Inflammatory macrophage treated with lipopolysaccharide for 4 hours (primary cell): Measurements from ENCODE around the gene CLSTN2.

ENCODE experiments used
- DNase-seq: peaks from one replicate; pipeline ENCODE4 v3.0.0-alpha.2; 2020

The CLSTN2 gene

GRCh38 chr3:140351466-140351865 is 416.5 kb downstream of the CLSTN2 start:
- DNase-seq: no peak

DNA sequence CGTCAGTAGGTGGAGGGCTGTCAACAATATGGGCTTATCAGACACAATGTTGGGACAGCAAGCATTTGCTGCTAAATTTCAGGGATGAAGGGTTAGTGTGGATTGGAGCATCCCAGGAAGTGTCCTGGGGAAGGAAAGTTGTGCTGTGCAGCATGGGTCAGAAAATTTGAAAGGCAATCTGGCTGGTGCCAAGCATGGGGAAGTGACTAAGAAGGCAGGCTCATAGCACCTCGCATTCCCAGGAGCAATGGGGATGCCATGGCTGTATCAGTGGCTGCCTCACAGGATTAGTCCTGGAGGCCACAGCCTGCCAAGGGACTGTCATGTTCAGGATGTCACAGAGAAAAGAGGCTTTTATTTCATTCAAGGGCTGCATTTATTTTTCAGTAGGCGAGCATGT is 420.5 kb downstream of the CLSTN2 start:
- DNase-seq: no peak

- no peak for DNase-seq
These were observed 423.7 kb downstream of the CLSTN2 start for GRCh38 chr3:140358686-140359085.

GRCh38 chr3:140359233-140359995 is 424.4 kb downstream of the CLSTN2 start:
- DNase-seq: no peak

- DNase-seq: no peak
These were observed 425.3 kb downstream of the CLSTN2 start for GRCh38 chr3:140360332-140360731.

- no peak for DNase-seq
These were observed 428.8 kb downstream of the CLSTN2 start for GRCh38 chr3:140363801-140364200.

- no peak for DNase-seq
These were observed 431.1 kb downstream of the CLSTN2 start for GRCh38 chr3:140365872-140366697.

- no peak for DNase-seq
These were observed 433.3 kb downstream of the CLSTN2 start for GRCh38 chr3:140368223-140368811.

DNA sequence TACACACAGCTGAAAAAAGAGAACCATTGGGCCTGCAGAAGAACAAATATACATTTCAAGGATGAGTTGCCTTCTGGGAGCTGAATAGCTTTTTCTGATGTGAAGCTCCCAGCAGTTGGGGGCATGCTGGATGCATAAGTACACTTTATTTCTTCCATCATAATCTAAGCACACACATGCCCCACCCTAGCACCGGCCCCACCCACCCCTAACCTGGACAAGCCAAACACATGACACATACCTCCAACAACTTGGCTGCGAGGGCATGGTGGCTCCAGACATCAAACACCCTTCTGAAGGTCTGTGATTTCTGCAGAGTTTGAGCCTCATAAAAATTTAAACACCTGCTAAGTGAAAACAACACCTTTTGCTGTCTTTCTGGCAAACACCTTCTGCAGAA is 435.7 kb downstream of the CLSTN2 start:
- DNase-seq: no peak

- DNase-seq: no peak
These were observed 438.2 kb downstream of the CLSTN2 start for GRCh38 chr3:140373234-140373633.

DNA sequence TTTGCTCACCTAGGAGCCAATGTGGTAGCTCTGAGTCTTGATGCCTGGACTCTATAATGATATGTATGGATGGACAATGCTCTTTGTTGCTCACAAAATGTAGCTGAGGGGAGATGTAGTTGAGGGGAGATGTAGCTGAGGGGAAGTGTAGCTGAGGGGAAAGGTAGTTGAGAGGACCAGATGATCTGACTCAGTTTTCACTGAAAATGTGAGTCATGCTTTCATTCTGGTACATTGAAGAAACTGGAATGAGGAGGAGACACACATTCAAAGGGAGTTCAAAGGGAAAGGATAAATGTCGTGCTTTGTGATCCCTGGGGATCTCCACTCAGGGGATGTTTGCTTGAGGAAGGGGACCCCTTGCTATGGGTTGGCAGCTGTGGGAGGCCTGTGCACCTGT is 440.0 kb downstream of the CLSTN2 start:
- no peak for DNase-seq

- no peak for DNase-seq
These were observed 441.3 kb downstream of the CLSTN2 start for GRCh38 chr3:140376136-140376889.

- no peak for DNase-seq
These were observed 442.7 kb downstream of the CLSTN2 start for GRCh38 chr3:140377644-140378043.

GRCh38 chr3:140378571-140379340 is 443.8 kb downstream of the CLSTN2 start:
- DNase-seq: no peak

DNA sequence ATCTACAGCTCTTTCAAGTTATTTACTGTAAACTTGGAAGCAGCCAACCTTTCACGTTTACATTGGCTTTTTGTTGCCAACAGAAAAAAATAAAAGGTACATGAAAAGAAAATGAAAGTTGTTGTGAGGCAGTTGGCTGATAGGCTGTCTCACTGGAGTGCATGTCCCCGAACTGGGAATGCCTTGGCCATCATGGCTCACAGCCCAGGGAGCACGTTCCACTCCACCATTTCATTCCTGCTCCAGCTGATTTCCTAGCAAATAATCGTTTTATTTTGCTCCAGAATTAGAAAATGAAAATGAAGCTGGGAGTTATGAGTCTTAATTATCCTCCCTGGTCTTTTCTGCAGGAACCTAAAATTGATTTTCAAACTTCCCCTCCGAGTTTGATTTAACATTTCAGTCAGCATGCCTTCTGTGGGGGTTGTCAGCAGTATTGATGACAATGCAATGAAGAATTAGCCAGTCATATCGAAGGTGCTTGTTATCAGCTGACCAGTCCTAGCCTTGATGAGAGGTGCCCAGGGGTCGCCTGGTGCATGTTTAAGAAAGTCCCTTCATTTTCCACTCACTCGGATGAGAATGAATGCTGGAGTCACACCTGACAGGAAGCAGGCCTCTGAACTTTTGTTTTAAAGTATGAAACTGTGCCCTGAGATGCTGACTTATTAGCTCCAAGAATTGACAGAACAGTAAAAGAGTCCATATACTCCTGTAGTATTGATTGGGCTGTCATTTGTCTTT is 449.2 kb downstream of the CLSTN2 start:
- no peak for DNase-seq

DNA sequence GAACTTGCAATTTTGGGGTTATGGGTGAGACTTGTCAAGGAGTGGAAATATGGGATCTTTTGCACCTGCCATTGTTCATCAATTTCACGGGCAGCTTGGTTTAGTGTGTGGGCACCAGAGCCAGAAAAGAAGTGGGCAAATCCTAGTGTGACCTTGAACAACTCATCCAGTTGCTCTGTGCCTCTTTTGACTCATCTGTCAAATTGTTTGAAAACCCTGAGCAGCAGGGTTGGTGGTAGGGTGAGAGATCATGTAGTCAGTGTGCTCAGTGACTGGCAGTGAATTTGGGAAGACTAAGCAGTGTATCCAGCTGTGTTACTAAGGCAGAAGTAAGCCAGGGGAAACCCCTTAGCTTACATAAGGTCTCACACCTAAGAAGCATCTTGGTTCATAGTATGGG is 449.9 kb downstream of the CLSTN2 start:
- no peak for DNase-seq

GRCh38 chr3:140386357-140387100 is 451.5 kb downstream of the CLSTN2 start:
- DNase-seq: no peak

DNA sequence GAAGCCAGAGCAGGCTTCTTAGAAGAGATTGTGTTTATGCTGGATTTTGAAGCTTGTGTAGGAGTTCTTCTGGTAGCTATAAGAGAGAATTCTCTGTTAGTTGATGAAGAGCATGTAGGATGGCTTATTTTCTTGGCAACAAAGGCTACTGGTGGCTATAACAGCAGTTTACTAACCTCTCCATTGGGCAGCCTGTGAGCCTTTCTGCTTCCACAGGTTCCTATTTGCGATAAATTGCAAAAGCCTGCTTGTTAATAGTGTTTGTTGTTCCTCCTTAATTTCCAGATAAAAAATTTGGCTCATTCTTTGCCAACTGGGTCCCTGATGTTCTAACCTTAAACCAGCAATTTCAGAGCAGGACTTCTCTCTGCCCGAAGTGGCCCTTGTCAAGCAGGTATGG is 452.3 kb downstream of the CLSTN2 start:
- no peak for DNase-seq

DNA sequence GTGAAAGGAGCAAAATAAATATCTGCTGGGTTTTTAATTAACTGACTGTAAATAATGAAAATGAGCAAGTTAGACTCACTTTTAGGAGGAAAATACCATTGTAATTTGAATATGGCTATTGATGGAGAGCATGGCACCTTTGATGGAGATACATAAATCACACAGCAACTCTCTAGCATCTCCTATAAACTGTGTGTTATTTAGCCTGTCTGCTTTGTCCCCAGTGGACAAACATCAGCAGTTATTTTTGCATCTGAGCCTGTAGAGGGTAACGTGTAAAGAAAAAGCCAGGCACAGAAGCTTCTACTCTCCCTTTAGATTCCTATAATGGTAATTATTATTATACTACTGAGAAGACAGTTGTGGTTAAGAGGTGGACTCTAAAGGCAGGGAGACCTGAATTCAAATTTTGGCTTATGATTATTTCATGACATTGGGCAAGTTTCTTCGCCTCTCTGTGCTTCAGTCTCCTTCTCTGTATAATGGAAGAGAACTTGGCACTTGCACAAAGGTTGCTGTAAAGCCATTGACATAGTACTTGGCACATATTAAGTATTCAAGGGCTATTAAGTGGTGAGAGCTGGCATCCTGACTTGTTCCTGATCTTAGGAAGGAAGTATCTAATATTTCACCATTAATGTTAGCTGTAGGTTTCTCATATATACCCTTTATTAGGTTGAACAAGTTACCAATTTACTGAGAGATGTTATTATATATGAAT is 453.4 kb downstream of the CLSTN2 start:
- no peak for DNase-seq

GRCh38 chr3:140391061-140391460 is 456.1 kb downstream of the CLSTN2 start:
- no peak for DNase-seq
